Gastrocnemius medialis (tissue), 4 donors: ENCODE results near the gene SLC49A4. TPM values are rescaled to one million over a fixed set of nuclear protein-coding genes. Genes with fewer than 3 reads are reported as not detected.

ENCODE experiments used
- ATAC-seq, 2 donors: fragments of 150-250 bp; one replicate each; pipeline ENCODE4 v1.9.1; 2016
- DNase-seq, 2 donors: peaks; one replicate each; pipeline ENCODE4 v3.0.0-alpha.2; 2019
- H3K27ac ChIP-seq, 4 donors: fragments of 200-600 bp; sonication (generic); 1 replicate in 1 of 4; 2 replicates in 3 of 4; pipeline ENCODE4 v1.5.1; 2016 to 2018; ENCODE audit warnings: mild to moderate bottlenecking in 2 of 4, moderate library complexity in 1 of 4
- H3K27me3 ChIP-seq, 3 donors: fragments of 200-600 bp; sonication (generic) in 2 of 3; 1 replicate in 1 of 3; 2 replicates in 2 of 3; pipeline versions ENCODE4 v1.5.1 to v1.6.0; 2016 to 2019; ENCODE audit warnings: mild to moderate bottlenecking in 1 of 3, moderate library complexity in 1 of 3
- H3K36me3 ChIP-seq, 2 donors: fragments of 200-600 bp; sonication (generic) in 1 of 2; one replicate each; pipeline ENCODE4 v1.5.1; 2017 to 2018
- H3K4me1 ChIP-seq, 2 donors: fragments of 200-600 bp; sonication (generic) in 1 of 2; one replicate each; pipeline ENCODE4 v1.5.1; 2016 to 2017; ENCODE audit warnings: mild to moderate bottlenecking in 2 of 2
- H3K4me3 ChIP-seq, 4 donors: fragments of 200-600 bp; sonication (generic) in 3 of 4; 1 replicate in 1 of 4; 2 replicates in 3 of 4; pipeline ENCODE4 v1.5.1; 2016 to 2019; ENCODE audit warnings: mild to moderate bottlenecking in 2 of 4
- H3K9me3 ChIP-seq, 3 donors: fragments of 200-600 bp; sonication (generic) in 2 of 3; 1 replicate in 1 of 3; 2 replicates in 2 of 3; pipeline ENCODE4 v1.5.1; 2016 to 2019
- POLR2A ChIP-seq, 2 donors: fragments of 450-650 bp; IDR thresholded peaks; one replicate each; pipeline ENCODE4 v1.6.1; 2017; ENCODE audit warnings: antibody characterized with exemption in 2 of 2, mild to moderate bottlenecking in 2 of 2, moderate library complexity in 2 of 2
- in situ Hi-C, 4 donors: fragments of 200-750 bp; cut with MboI; loops; one replicate each; pipeline versions ENCODE4 v1.15.0 to v1.8.0; 2017; ENCODE audit warnings: low sequenced_read_pairs in 4 of 4
- intact Hi-C: fragments of 100-400 bp; cut with DNase I; formaldehyde crosslinking; loops from one replicate; pipeline ENCODE4 v1.15.1; 2023; ENCODE audit warnings: low total_unique reads
- total RNA-seq, 4 donors: library from RNA; depleted of rRNA; stranded (reverse); fragments of >200 nt; gene quantifications; one replicate each; pipeline versions ENCODE4 v1.1.0 to v1.2.3, GENCODE V29; 2016
- TF ChIP-seq, protein P1 (sequence below), 5 experiments: fragments of 450-650 bp in 3 of 5; fragments of 200-600 bp in 2 of 5; sonication (generic) in 2 of 5; IDR thresholded peaks in 4 of 5; conservative IDR thresholded peaks in 1 of 5; 1 replicate in 4 of 5; 2 replicates in 1 of 5; pipeline ENCODE4 v1.5.1; 2016 to 2019; ENCODE audit warnings: antibody characterized with exemption in 5 of 5, mild to moderate bottlenecking in 3 of 5, moderate library complexity in 3 of 5

SLC49A4 gene
- total RNA-seq, 4 donors from 2014 or later, result 29.0 to 81.7 (median 44.8) TPM

DNA sequence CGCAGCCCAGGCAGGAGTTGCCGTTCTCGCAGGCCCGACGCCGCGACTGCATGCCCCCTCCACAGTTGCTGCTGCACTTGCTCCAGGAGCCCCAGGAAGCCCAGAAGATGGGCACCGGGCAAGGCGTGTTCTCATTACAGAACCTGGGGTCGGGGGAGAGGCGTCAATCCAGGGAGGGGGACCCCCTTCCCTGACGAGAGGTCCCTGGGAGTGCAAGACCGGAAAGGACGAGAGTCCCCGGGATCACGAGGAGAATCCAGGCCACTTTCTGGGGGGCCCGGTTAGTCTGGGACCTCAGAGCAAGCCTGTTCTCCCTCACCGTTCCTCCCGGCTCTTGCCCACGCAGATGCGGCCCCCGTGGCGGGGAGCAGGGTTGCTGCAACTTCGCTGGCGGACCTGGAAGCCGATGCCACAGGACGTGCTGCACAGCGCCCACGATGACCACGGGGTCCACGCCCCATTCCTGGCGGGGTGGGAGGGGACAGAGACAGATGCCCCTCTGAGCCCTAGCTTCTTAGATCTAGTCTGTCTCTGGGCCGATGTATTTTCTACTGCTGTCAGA is 118.8 kb downstream of the SLC49A4 start:
- intact Hi-C loops (no loop called here), in situ Hi-C loops (no loop called here)
- H3K4me1 ChIP-seq, result no peaks in the 10 kb centered on the region

DNA sequence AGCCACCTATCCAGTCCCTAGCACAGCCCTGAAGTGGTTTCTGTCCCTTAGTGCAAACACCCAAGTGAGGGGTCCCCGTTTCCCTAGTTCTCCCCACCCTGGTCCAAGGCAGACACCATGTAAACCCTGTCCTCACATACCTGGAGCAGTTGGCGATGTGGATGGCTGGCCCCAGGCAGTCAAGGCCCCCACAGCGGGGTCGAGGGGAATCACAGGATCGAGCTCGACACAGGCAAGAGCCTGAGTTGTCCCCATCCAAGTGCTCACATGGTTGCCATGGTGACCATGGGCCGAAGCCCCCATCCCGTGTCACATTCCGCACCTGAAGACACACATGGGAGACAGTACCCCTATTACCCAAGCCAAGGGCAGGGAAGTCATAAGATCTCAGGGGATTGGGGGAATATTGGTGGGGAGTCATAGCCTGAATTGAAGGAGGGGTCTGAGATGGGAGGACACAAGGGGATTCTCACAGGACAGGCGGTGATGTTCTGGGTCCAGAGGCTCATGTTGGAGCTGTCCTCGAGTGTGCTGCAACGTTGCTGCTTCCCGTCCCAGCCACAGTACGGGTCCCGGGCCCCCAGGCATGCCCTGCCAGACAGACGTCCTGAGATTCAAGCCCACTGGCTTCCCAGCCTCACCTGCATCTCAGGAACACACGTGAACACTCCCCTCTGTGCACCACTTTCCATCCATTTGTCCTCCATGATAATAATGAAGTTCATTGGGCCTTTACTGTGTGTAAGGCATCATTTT is 120.6 kb downstream of the SLC49A4 start:
- H3K27ac ChIP-seq, result no peak overlapping the region
- intact Hi-C loops (no loop called here), in situ Hi-C loops (no loop called here)
- ATAC-seq (no peak), DNase-seq (no peak)
- H3K27me3 ChIP-seq, result peaks cover 9 to 17% (median 12%) of the 10 kb centered on the region in 3 donors
- H3K9me3 ChIP-seq, result no peaks in the 10 kb centered on the region
- no peak overlapping the region for H3K4me3 ChIP-seq
- H3K36me3 ChIP-seq, result no peaks in the 10 kb centered on the region
- no peaks in the 10 kb centered on the region for H3K4me1 ChIP-seq
- TF ChIP-seq, protein P1, sequence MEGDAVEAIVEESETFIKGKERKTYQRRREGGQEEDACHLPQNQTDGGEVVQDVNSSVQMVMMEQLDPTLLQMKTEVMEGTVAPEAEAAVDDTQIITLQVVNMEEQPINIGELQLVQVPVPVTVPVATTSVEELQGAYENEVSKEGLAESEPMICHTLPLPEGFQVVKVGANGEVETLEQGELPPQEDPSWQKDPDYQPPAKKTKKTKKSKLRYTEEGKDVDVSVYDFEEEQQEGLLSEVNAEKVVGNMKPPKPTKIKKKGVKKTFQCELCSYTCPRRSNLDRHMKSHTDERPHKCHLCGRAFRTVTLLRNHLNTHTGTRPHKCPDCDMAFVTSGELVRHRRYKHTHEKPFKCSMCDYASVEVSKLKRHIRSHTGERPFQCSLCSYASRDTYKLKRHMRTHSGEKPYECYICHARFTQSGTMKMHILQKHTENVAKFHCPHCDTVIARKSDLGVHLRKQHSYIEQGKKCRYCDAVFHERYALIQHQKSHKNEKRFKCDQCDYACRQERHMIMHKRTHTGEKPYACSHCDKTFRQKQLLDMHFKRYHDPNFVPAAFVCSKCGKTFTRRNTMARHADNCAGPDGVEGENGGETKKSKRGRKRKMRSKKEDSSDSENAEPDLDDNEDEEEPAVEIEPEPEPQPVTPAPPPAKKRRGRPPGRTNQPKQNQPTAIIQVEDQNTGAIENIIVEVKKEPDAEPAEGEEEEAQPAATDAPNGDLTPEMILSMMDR (IDR thresholded peaks at IDR 0.05 in 4 of 5, conservative IDR thresholded peaks at IDR 0.05 in 1 of 5), result no peak
- no peak for TF ChIP-seq POLR2A (IDR thresholded peaks at IDR 0.05)

More for the DNA sequence above, 118.8 kb downstream of the SLC49A4 start:
- TF ChIP-seq, protein P1 (IDR thresholded peaks at IDR 0.05 in 4 of 5, conservative IDR thresholded peaks at IDR 0.05 in 1 of 5), result no peak
- TF ChIP-seq POLR2A (IDR thresholded peaks at IDR 0.05), result no peak
- Histone ChIP-seq H3K9me3 (no peaks in the 10 kb centered on the region), H3K27ac (no peak overlapping the region), H3K27me3 (peaks cover 9 to 17% (median 12%) of the 10 kb centered on the region in 3 donors), H3K4me3 (no peak overlapping the region), H3K36me3 (no peaks in the 10 kb centered on the region)
- ATAC-seq (no peak), DNase-seq (no peak)

DNA sequence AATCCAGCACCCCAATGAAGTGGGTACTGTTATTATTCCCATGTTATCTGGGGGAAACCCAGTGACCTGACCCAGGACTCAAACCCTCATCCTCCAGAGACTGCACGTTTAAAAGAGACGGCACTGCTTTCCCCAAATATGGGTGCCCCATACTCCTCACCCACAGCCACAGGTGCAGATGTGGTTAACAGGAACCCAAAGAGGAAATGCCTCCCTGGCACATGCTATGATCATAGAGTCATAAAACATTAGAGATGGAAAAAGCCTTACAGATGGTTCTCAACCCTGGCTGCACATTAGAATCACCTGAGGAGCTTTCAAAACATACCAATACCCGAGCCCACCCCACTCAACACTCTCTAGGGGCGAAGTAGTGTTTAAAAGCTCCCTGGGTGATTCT is 121.2 kb downstream of the SLC49A4 start:
- intact Hi-C loops, result no loop called here
- no peak for TF ChIP-seq POLR2A (IDR thresholded peaks at IDR 0.05)
- TF ChIP-seq, protein P1 (IDR thresholded peaks at IDR 0.05 in 4 of 5, conservative IDR thresholded peaks at IDR 0.05 in 1 of 5), result no peak

DNA sequence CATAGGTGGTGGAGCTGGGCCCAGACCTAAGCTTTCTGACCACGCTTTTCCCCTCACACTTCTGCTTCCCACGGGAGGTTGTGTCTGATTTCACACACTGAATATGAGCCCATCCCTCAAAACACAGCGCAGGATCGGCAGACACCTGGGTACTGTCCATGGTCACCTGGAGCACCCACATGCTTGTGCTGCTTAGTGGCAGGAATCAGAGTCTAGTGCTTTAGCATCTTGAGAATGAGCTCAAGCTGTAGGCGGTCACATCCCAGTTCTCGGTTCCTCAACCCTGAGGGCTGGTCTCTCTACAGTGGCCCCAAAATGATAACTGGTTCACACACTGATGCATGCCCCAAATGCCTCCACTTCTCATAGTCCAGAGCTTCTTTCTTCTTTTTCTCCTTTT is 121.7 kb downstream of the SLC49A4 start:
- no peak overlapping the region for H3K27ac ChIP-seq
- H3K4me3 ChIP-seq, result no peak overlapping the region
- H3K27me3 ChIP-seq, result peaks cover 11 to 23% (median 13%) of the 10 kb centered on the region in 3 donors
- intact Hi-C loops, result no loop called here
- H3K4me1 ChIP-seq, result no peaks in the 10 kb centered on the region
- DNase-seq, result no peak
- H3K9me3 ChIP-seq, result no peaks in the 10 kb centered on the region
- ATAC-seq, result no peak
- TF ChIP-seq, protein P1 (IDR thresholded peaks at IDR 0.05 in 4 of 5, conservative IDR thresholded peaks at IDR 0.05 in 1 of 5), result no peak
- TF ChIP-seq POLR2A (IDR thresholded peaks at IDR 0.05), result no peak
- in situ Hi-C loops, result no loop called here
- H3K36me3 ChIP-seq, result no peaks in the 10 kb centered on the region

More for the DNA sequence above, 121.2 kb downstream of the SLC49A4 start:
- H3K4me1 ChIP-seq, result no peaks in the 10 kb centered on the region
- ATAC-seq (no peak), DNase-seq (no peak)
- H3K27ac ChIP-seq, result no peak overlapping the region
- in situ Hi-C loops, result no loop called here
- H3K27me3 ChIP-seq, result peaks cover 9 to 18% (median 12%) of the 10 kb centered on the region in 3 donors
- H3K36me3 ChIP-seq, result no peaks in the 10 kb centered on the region
- no peaks in the 10 kb centered on the region for H3K9me3 ChIP-seq
- no peak overlapping the region for H3K4me3 ChIP-seq
